Thyroid gland (tissue), 4 donors: ENCODE measurements around the gene TMEM128.

Experiments
- CTCF ChIP-seq, 6 experiments: fragments of 200-600 bp in 3 of 6; fragments of 450-650 bp in 3 of 6; sonication (generic) in 3 of 6; IDR thresholded peaks; one replicate each; pipeline ENCODE4 v1.5.1; 2016 to 2019; ENCODE audit warnings: antibody characterized with exemption in 6 of 6, mild to moderate bottlenecking in 2 of 6, inconsistent platforms in 1 of 6, moderate library complexity in 1 of 6
- POLR2A ChIP-seq, 2 donors: fragments of 450-650 bp; IDR thresholded peaks; one replicate each; pipeline ENCODE4 v1.6.1; 2017; ENCODE audit warnings: antibody characterized with exemption in 2 of 2, mild to moderate bottlenecking in 2 of 2, moderate library complexity in 1 of 2

DNA sequence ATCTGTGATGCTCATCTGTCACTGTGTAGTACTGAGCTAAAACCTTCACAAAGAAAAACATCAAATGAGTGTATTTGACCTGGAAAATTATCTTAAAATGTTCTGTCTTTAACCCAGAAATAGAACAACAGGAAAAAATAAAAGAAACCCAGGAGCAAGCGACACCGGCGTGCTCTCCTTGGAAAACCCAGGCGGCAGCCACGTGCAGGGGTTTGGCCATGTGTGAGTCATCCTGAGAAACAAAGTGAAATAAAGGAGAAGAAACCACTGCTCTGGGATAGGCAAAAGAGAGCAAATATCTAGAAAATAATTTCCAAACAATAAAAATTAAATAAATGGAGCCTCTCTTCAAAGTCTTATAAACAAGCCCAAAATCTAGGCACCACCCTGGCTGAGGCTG lies 20.0 kb upstream of the TMEM128 start:
- TF ChIP-seq CTCF (IDR thresholded peaks at IDR 0.05) (no peak), POLR2A (IDR thresholded peaks at IDR 0.05) (no peak)
